Stomach (tissue), 9 donors: Measurements from ENCODE around the gene REEP6. TPM values are rescaled to one million over a fixed set of nuclear protein-coding genes. Genes with fewer than 3 reads are reported as not detected.
"Not testable (repeated sequence)": the region's sequence is repeated elsewhere in the genome, so short reads cannot be mapped to it uniquely, and the experiment has no call there.

Experiments
- DNase-seq, 2 donors: peaks; one replicate each; pipeline versions ENCODE4 v3.0.0 to v3.0.0-alpha.2; 2013 to 2019
- H3K27ac ChIP-seq, 5 donors: fragments of 200-600 bp in 4 of 5; sonication (generic) in 4 of 5; one replicate each; pipeline ENCODE4 v1.5.1; 2013 to 2019; ENCODE audit warnings: mild to moderate bottlenecking in 1 of 5, moderate library complexity in 1 of 5
- H3K27me3 ChIP-seq, 3 donors: fragments of 200-600 bp; sonication (generic); one replicate each; pipeline ENCODE4 v1.5.1; 2017 to 2019; ENCODE audit warnings: mixed run types in 1 of 3
- H3K36me3 ChIP-seq, 4 donors: fragments of 200-600 bp; sonication (generic); 1 replicate in 3 of 4; 2 replicates in 1 of 4; pipeline ENCODE4 v1.5.1; 2016 to 2019
- H3K4me1 ChIP-seq, 4 donors: fragments of 200-600 bp; sonication (generic); one replicate each; pipeline ENCODE4 v1.5.1; 2016 to 2019
- H3K4me3 ChIP-seq, 4 donors: fragments of 200-600 bp; sonication (generic) in 3 of 4; one replicate each; pipeline ENCODE4 v1.5.1; 2016 to 2019; ENCODE audit warnings: mild to moderate bottlenecking in 1 of 4
- H3K9me3 ChIP-seq, 4 donors: fragments of 200-600 bp; sonication (generic); one replicate each; pipeline ENCODE4 v1.5.1; 2016 to 2019
- EP300 ChIP-seq: sonication (generic); formaldehyde crosslinking; IDR thresholded peaks from one replicate; pipeline ENCODE4 v1.6.1; 2017; ENCODE audit warnings: antibody characterized with exemption
- POLR2A ChIP-seq, 4 donors: fragments of 450-650 bp; IDR thresholded peaks; one replicate each; pipeline ENCODE4 v1.6.1; 2016; ENCODE audit warnings: antibody characterized with exemption in 4 of 4, control low read depth in 2 of 4, mild to moderate bottlenecking in 1 of 4, moderate library complexity in 1 of 4
- POLR2AphosphoS5 ChIP-seq, 3 donors: sonication (generic); formaldehyde crosslinking; IDR thresholded peaks; one replicate each; pipeline ENCODE4 v1.6.1; 2016; ENCODE audit warnings: antibody characterized with exemption in 3 of 3
- WGBS, 5 donors: extraction: QIAGEN DNeasy Blood & Tissue Kit in 3 of 5; methylation state at CpG; one replicate each; pipeline versions ENCODE4 v1.1.5 to v1.1.7; 2013 to 2018; 5-methylcytosine and 5-hydroxymethylcytosine counted together
- intact Hi-C: fragments of 100-400 bp; cut with DNase I; formaldehyde crosslinking; loops from one replicate; pipeline ENCODE4 v1.15.1; 2023; ENCODE audit warnings: low total_unique reads
- polyA plus RNA-seq, 3 donors: library from polyadenylated mRNA; stranded (reverse); fragments of 200-250 nt; gene quantifications; one replicate each; pipeline ENCODE4 v1.2.3, GENCODE V29; 2013
- total RNA-seq, 5 donors: library from RNA; depleted of rRNA; stranded (reverse); fragments of >200 nt; gene quantifications; one replicate each; pipeline versions ENCODE4 v1.1.0 to v1.2.3, GENCODE V29; 2014 to 2016
- TF ChIP-seq, protein P1 (sequence below), 7 experiments: fragments of 450-650 bp in 4 of 7; fragments of 200-600 bp in 3 of 7; sonication (generic) in 3 of 7; IDR thresholded peaks; one replicate each; pipeline ENCODE4 v1.5.1; 2016 to 2019; ENCODE audit warnings: antibody characterized with exemption in 7 of 7, control low read depth in 2 of 7, mild to moderate bottlenecking in 1 of 7
- donor health status: healthy with polysubstance abuse.
- donor health status: Bipolar disorder and iron deficiency.
- donor health status: healthy.

REEP6 gene
- total and polyA plus RNA-seq, 8 donors = 3.5 to 24.3 (median 6.1) TPM; not detected in 3

DNA sequence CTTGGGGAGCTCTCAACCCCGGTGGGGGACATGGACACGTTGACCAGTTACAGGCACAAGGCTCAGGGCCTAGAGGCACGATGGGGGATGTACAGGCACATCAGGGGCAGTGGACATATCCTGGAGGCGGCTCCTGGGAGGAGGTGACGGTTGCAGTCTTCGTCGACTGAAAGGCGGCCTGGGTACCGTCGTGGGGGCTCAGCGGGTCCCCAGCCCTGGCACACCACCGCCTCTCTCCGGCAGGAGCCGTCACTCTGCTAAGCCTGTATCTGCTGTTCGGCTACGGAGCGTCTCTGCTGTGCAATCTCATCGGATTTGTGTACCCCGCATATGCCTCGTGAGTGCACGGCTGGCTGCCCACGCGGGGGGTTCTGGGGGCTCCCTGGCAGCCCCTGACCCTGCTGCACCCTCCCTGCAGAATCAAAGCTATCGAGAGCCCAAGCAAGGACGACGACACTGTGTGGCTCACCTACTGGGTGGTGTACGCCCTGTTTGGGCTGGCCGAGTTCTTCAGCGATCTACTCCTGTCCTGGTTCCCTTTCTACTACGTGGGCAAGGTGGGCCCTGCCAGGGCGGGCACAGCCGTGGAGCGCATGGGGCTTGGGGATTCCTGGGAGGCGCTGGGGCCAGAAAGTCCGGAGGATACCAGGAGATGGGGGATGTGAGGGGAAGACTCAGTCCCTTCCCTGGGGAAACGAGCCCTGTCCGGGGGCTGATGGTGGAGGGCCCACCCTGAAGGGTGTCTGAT is 4.2 kb downstream of the REEP6 start:
- Histone ChIP-seq H3K36me3 (no peaks in the 10 kb centered on the region), H3K4me3 (no peak overlapping the region), H3K27ac (no peak overlapping the region), H3K4me1 (peaks cover 11 to 31% (median 22%) of the 10 kb centered on the region in 4 donors), H3K9me3 (no peaks in the 10 kb centered on the region), H3K27me3 (peaks cover 0 to 70% (median 16%) of the 10 kb centered on the region in 3 donors)
- 87 to 92% (median 87%) methylated on average over 14 to 37 of the region's 37 CpGs for WGBS, 5 donors
- intact Hi-C loops = no loop called here
- DNase-seq = no peak
- no peak for TF ChIP-seq EP300

DNA sequence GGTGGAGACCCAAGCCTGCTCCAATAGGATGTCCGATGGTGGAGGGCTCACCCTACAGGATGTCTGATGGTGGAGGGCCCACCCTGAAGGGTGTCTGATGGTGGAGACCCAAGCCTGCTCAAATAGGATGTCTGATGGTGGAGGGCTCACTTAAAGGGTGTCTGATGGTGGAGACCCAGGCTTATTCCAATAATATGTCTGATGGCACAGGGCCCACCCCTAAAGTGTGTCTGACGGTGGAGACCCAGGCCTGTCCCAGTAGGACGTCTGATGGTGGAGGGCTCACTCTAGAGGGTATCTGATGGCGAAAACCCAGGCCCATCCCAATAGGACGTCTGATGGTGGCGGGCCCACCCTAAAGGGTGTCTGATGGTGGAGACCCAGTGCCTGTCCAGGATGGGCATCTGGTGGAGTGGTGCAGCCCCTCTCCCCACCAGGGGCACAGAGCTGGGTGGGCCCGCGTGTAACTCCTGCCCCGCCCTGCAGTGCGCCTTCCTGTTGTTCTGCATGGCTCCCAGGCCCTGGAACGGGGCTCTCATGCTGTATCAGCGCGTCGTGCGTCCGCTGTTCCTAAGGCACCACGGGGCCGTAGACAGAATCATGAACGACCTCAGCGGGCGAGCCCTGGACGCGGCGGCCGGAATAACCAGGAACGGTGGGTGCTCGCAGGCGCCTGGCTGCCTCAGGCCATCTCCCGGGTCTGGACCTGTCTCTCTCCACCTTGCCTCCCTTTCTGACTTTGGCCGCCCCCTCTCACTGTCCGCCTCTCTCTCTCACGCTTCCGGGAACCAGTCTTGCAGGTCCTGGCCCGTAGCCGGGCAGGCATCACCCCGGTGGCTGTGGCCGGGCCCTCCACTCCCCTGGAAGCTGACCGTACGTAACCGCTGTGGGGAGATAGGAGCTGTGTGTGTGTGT is 5.1 kb downstream of the REEP6 start:
- TF ChIP-seq POLR2AphosphoS5 (IDR thresholded peaks at IDR 0.05) (no peak), POLR2A (IDR thresholded peaks at IDR 0.05) (no peak), EP300 (no peak)
- TF ChIP-seq, protein P1, sequence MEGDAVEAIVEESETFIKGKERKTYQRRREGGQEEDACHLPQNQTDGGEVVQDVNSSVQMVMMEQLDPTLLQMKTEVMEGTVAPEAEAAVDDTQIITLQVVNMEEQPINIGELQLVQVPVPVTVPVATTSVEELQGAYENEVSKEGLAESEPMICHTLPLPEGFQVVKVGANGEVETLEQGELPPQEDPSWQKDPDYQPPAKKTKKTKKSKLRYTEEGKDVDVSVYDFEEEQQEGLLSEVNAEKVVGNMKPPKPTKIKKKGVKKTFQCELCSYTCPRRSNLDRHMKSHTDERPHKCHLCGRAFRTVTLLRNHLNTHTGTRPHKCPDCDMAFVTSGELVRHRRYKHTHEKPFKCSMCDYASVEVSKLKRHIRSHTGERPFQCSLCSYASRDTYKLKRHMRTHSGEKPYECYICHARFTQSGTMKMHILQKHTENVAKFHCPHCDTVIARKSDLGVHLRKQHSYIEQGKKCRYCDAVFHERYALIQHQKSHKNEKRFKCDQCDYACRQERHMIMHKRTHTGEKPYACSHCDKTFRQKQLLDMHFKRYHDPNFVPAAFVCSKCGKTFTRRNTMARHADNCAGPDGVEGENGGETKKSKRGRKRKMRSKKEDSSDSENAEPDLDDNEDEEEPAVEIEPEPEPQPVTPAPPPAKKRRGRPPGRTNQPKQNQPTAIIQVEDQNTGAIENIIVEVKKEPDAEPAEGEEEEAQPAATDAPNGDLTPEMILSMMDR (IDR thresholded peaks at IDR 0.05) = no peak

GRCh38 chr19:1496714-1497577 is 6.0 kb downstream of the REEP6 start:
- intact Hi-C loops = no loop called here
- DNase-seq = no peak
- WGBS, 5 donors = 44 to 58% (median 57%) methylated on average over 35 to 39 of the region's 39 CpGs
- Histone ChIP-seq H3K4me3 (no peak overlapping the region), H3K27ac (no peak overlapping the region), H3K9me3 (no peaks in the 10 kb centered on the region), H3K36me3 (no peaks in the 10 kb centered on the region), H3K27me3 (peaks cover 0 to 71% (median 15%) of the 10 kb centered on the region in 3 donors), H3K4me1 (peaks cover 1 to 19% (median 12%) of the 10 kb centered on the region in 4 donors)
- TF ChIP-seq EP300 = no peak
- no peak for TF ChIP-seq POLR2A (IDR thresholded peaks at IDR 0.05)
- no peak for TF ChIP-seq POLR2AphosphoS5 (IDR thresholded peaks at IDR 0.05)
- TF ChIP-seq, protein P1 (IDR thresholded peaks at IDR 0.05) = no peak

More for the DNA sequence above, 5.1 kb downstream of the REEP6 start:
- Histone ChIP-seq H3K4me1 (peaks cover 10 to 28% (median 20%) of the 10 kb centered on the region in 4 donors), H3K27me3 (peaks cover 0 to 71% (median 18%) of the 10 kb centered on the region in 3 donors), H3K4me3 (no peak overlapping the region), H3K36me3 (no peaks in the 10 kb centered on the region), H3K27ac (no peak overlapping the region), H3K9me3 (no peaks in the 10 kb centered on the region)
- 40 to 56% (median 43%) methylated on average over 31 to 40 of the region's 40 CpGs for WGBS, 5 donors
- intact Hi-C loops = no loop called here
- peak in 1 of 2 donors; percentile 55 for DNase-seq

GRCh38 chr19:1497578-1498235 is 6.7 kb downstream of the REEP6 start:
- intact Hi-C loops = no loop called here
- H3K27ac ChIP-seq = no peak overlapping the region
- peaks cover 3 to 71% (median 20%) of the 10 kb centered on the region in 3 donors for H3K27me3 ChIP-seq
- 77 to 83% (median 80%) methylated on average over 16 to 25 of the region's 25 CpGs for WGBS, 5 donors
- no peaks in the 10 kb centered on the region for H3K36me3 ChIP-seq
- no peaks in the 10 kb centered on the region for H3K9me3 ChIP-seq
- TF ChIP-seq, protein P1 (IDR thresholded peaks at IDR 0.05) = no peak
- TF ChIP-seq POLR2AphosphoS5 (IDR thresholded peaks at IDR 0.05) (no peak), EP300 (no peak), POLR2A (IDR thresholded peaks at IDR 0.05) (no peak)
- H3K4me3 ChIP-seq = no peak overlapping the region
- peaks cover 0 to 14% (median 10%) of the 10 kb centered on the region in 4 donors for H3K4me1 ChIP-seq
- no peak for DNase-seq

DNA sequence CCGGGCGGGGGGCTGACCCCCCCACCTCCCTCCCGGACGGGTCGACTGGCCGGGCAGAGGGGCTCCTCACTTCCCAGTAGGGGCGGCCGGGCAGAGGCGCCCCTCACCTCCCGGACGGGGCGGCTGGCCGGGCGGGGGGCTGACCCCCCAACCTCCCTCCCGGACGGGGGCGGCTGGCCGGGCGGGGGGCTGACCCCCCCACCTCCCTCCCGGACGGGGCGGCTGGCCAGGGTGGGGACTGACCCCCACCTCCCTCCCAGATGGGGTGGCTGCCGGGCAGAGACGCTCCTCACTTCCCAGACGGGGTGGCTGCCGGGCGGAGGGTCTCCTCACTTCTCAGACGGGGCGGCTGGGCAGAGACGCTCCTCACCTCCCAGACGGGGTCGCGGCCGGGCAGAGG is 8.2 kb downstream of the REEP6 start:
- intact Hi-C loops, DNase-seq, H3K4me3 ChIP-seq, H3K27ac ChIP-seq, H3K9me3 ChIP-seq, H3K36me3 ChIP-seq: not testable (repeated sequence)
- Histone ChIP-seq H3K4me1 (peaks cover 7 to 23% (median 22%) of the 10 kb centered on the region in 4 donors), H3K27me3 (peaks cover 15 to 79% (median 35%) of the 10 kb centered on the region in 3 donors)
- 91 to 96% (median 94%) methylated on average over 4 to 29 of the region's 34 CpGs for WGBS, 5 donors
